Trophoblast cell (in vitro differentiated cells and primary cell): ENCODE measurements around the gene GHRH.

Experiments used
- DNase-seq, 2 donors: peaks; one replicate each; pipeline ENCODE4 v3.0.0-alpha.2; 2016
- H2AFZ ChIP-seq: 2 replicates; pipeline ENCODE4 v1.6.1; 2013; ENCODE audit warnings: low read length, moderate library complexity, mild to moderate bottlenecking; ENCODE audit not compliant: insufficient read depth, poor library complexity
- H2AK5ac ChIP-seq: 2 replicates; pipeline ENCODE4 v1.6.1; 2013; ENCODE audit warnings: mild to moderate bottlenecking, low read length
- H2BK120ac ChIP-seq: 2 replicates; pipeline ENCODE4 v1.6.1; 2013; ENCODE audit warnings: low read length, mild to moderate bottlenecking, moderate library complexity; ENCODE audit not compliant: insufficient read depth, poor library complexity
- H2BK12ac ChIP-seq: 2 replicates; pipeline ENCODE4 v1.6.1; 2013; ENCODE audit warnings: mild to moderate bottlenecking, low read length, moderate library complexity
- H2BK5ac ChIP-seq: 2 replicates; pipeline ENCODE4 v1.6.1; 2013; ENCODE audit warnings: low read length, low read depth, moderate library complexity, mild to moderate bottlenecking; ENCODE audit not compliant: poor library complexity
- H3K14ac ChIP-seq: 2 replicates; pipeline ENCODE4 v1.6.1; 2013; ENCODE audit warnings: mild to moderate bottlenecking, low read length
- H3K18ac ChIP-seq: 2 replicates; pipeline ENCODE4 v1.6.1; 2013; ENCODE audit warnings: mild to moderate bottlenecking, low read length
- H3K23ac ChIP-seq: 2 replicates; pipeline ENCODE4 v1.6.1; 2013; ENCODE audit warnings: low read length
- H3K27ac ChIP-seq: 2 replicates; pipeline ENCODE4 v1.5.1; 2013; ENCODE audit warnings: low read depth, mild to moderate bottlenecking, inconsistent platforms, low read length, moderate library complexity
- H3K27me3 ChIP-seq: 2 replicates; pipeline ENCODE4 v1.6.1; 2013; ENCODE audit warnings: inconsistent platforms, mild to moderate bottlenecking, low read length, moderate library complexity; ENCODE audit not compliant: insufficient read depth
- H3K36me3 ChIP-seq, 2 experiments: 1 replicate in 1 of 2; 2 replicates in 1 of 2; pipeline ENCODE4 v1.6.1; 2013; ENCODE audit warnings: low read length in 2 of 2, mild to moderate bottlenecking in 2 of 2, moderate library complexity in 1 of 2; ENCODE audit not compliant: insufficient read depth in 2 of 2, control insufficient read depth in 1 of 2
- H3K4ac ChIP-seq: 2 replicates; pipeline ENCODE4 v1.6.1; 2013; ENCODE audit warnings: low read depth, mild to moderate bottlenecking, low read length, moderate library complexity
- H3K4me1 ChIP-seq, 2 experiments: 1 replicate in 1 of 2; 2 replicates in 1 of 2; pipeline ENCODE4 v1.6.1; 2013; ENCODE audit warnings: low read length in 2 of 2, mild to moderate bottlenecking in 2 of 2, moderate library complexity in 1 of 2; ENCODE audit not compliant: insufficient read depth in 2 of 2, control insufficient read depth in 1 of 2
- H3K4me2 ChIP-seq: 2 replicates; pipeline ENCODE4 v1.6.1; 2013; ENCODE audit warnings: inconsistent platforms, mild to moderate bottlenecking, low read length, moderate library complexity
- H3K4me3 ChIP-seq: 2 replicates; pipeline ENCODE4 v1.5.1; 2013; ENCODE audit warnings: mild to moderate bottlenecking, low read depth, low read length, inconsistent platforms
- H3K79me1 ChIP-seq: one replicate; pipeline ENCODE4 v1.6.1; 2013; ENCODE audit warnings: low read length
- H3K79me2 ChIP-seq: 2 replicates; pipeline ENCODE4 v1.6.1; 2013; ENCODE audit warnings: low read length, mild to moderate bottlenecking; ENCODE audit not compliant: control insufficient read depth, insufficient read depth, poor library complexity
- H3K9ac ChIP-seq: 2 replicates; pipeline ENCODE4 v1.6.1; 2013; ENCODE audit warnings: mild to moderate bottlenecking, low read length
- H3K9me3 ChIP-seq: 2 replicates; pipeline ENCODE4 v1.6.1; 2013; ENCODE audit warnings: low read depth, mild to moderate bottlenecking, control low read depth, inconsistent platforms, low read length; ENCODE audit not compliant: insufficient read depth
- H4K12ac ChIP-seq: 2 replicates; pipeline ENCODE4 v1.6.1; 2013; ENCODE audit warnings: low read depth, mild to moderate bottlenecking, low read length, moderate library complexity
- H4K8ac ChIP-seq: 2 replicates; pipeline ENCODE4 v1.6.1; 2013; ENCODE audit warnings: low read depth, mild to moderate bottlenecking, low read length, moderate library complexity
- H4K91ac ChIP-seq: one replicate; pipeline ENCODE4 v1.6.1; 2013; ENCODE audit warnings: low read depth, mild to moderate bottlenecking, low read length, moderate library complexity
- WGBS: extraction: QIAGEN DNeasy Blood & Tissue Kit; methylation state at CpG from one replicate; pipeline ENCODE4 v1.1.7; 2013; ENCODE audit warnings: missing lambda C conversion rate; ENCODE audit not compliant: insufficient read length, insufficient coverage; ENCODE audit errors: extremely low coverage; 5-methylcytosine and 5-hydroxymethylcytosine counted together

GHRH gene

GRCh38 chr20:37233548-37234253 is 27.9 kb downstream of the GHRH start:
- no CpG with 5 or more reads among the region's 10 CpGs for WGBS
- Histone ChIP-seq H2BK12ac (no peak overlapping the region), H3K79me1 (no peaks in the 10 kb centered on the region), H3K23ac (no peak overlapping the region), H3K4ac (no peak overlapping the region), H3K79me2 (no peaks in the 10 kb centered on the region), H3K4me3 (no peak overlapping the region), H3K4me1 (peaks cover 0 to 5% of the 10 kb centered on the region in 2 experiments), H3K14ac (no peak overlapping the region), H3K36me3 (peaks cover 52 to 84% of the 10 kb centered on the region in 2 experiments), H4K12ac (no peak overlapping the region), H3K4me2 (no peak overlapping the region), H3K9me3 (no peaks in the 10 kb centered on the region), H3K27ac (no peak overlapping the region), H2AFZ (no peak overlapping the region), H2BK5ac (no peak overlapping the region), H4K91ac (no peak overlapping the region), H2AK5ac (no peak overlapping the region), H3K18ac (no peak overlapping the region), H3K27me3 (no peaks in the 10 kb centered on the region), H2BK120ac (no peak overlapping the region), H4K8ac (no peak overlapping the region), H3K9ac (no peak overlapping the region)
- DNase-seq: peak; percentile 82 to 86

- H3K4me3 ChIP-seq: no peak overlapping the region
- no peak overlapping the region for H2BK5ac ChIP-seq
- no peak overlapping the region for H2BK12ac ChIP-seq
- no peaks in the 10 kb centered on the region for H3K79me1 ChIP-seq
- no peak overlapping the region for H3K4ac ChIP-seq
- peaks cover 0 to 5% of the 10 kb centered on the region in 2 experiments for H3K4me1 ChIP-seq
- no peak overlapping the region for H3K9ac ChIP-seq
- H3K36me3 ChIP-seq: peaks cover 49 to 82% of the 10 kb centered on the region in 2 experiments
- no peak overlapping the region for H4K8ac ChIP-seq
- no peak overlapping the region for H2BK120ac ChIP-seq
- H2AK5ac ChIP-seq: no peak overlapping the region
- no peak overlapping the region for H3K27ac ChIP-seq
- no peak overlapping the region for H3K14ac ChIP-seq
- no CpG with 5 or more reads among the region's 13 CpGs for WGBS
- no peaks in the 10 kb centered on the region for H3K27me3 ChIP-seq
- no peak overlapping the region for H3K4me2 ChIP-seq
- no peak for DNase-seq
- H3K23ac ChIP-seq: no peak overlapping the region
- H3K9me3 ChIP-seq: no peaks in the 10 kb centered on the region
- H3K79me2 ChIP-seq: no peaks in the 10 kb centered on the region
- no peak overlapping the region for H4K91ac ChIP-seq
- H3K18ac ChIP-seq: no peak overlapping the region
- H4K12ac ChIP-seq: no peak overlapping the region
- no peak overlapping the region for H2AFZ ChIP-seq
Observed at GRCh38 chr20:37231947-37232630, 29.5 kb downstream of the GHRH start.

GRCh38 chr20:37230200-37230599 is 31.4 kb downstream of the GHRH start:
- Histone ChIP-seq H2BK12ac (no peak overlapping the region), H4K8ac (no peak overlapping the region), H4K91ac (no peak overlapping the region), H3K4me1 (peaks cover 0 to 5% of the 10 kb centered on the region in 2 experiments), H3K9me3 (no peaks in the 10 kb centered on the region), H2BK5ac (peak overlapping the region; percentile 9), H3K18ac (no peak overlapping the region), H3K4ac (no peak overlapping the region), H3K4me2 (no peak overlapping the region), H3K27ac (no peak overlapping the region), H3K79me2 (no peaks in the 10 kb centered on the region), H4K12ac (no peak overlapping the region), H2AK5ac (no peak overlapping the region), H2AFZ (no peak overlapping the region), H3K36me3 (peaks cover 48 to 83% of the 10 kb centered on the region in 2 experiments), H3K79me1 (no peaks in the 10 kb centered on the region), H3K4me3 (no peak overlapping the region), H3K14ac (no peak overlapping the region), H3K9ac (no peak overlapping the region), H3K27me3 (no peaks in the 10 kb centered on the region), H3K23ac (no peak overlapping the region), H2BK120ac (no peak overlapping the region)
- no CpG with 5 or more reads among the region's 6 CpGs for WGBS
- DNase-seq: no peak

- no peak overlapping the region for H2BK120ac ChIP-seq
- H3K9ac ChIP-seq: no peak overlapping the region
- no peak overlapping the region for H2BK12ac ChIP-seq
- H3K23ac ChIP-seq: no peak overlapping the region
- peaks cover 0 to 5% of the 10 kb centered on the region in 2 experiments for H3K4me1 ChIP-seq
- H3K4ac ChIP-seq: no peak overlapping the region
- H4K91ac ChIP-seq: no peak overlapping the region
- no peak overlapping the region for H2AFZ ChIP-seq
- H3K27ac ChIP-seq: peak overlapping the region; percentile 37
- H3K14ac ChIP-seq: no peak overlapping the region
- no peak overlapping the region for H2AK5ac ChIP-seq
- H3K36me3 ChIP-seq: peaks cover 48 to 83% of the 10 kb centered on the region in 2 experiments
- no peak overlapping the region for H3K4me3 ChIP-seq
- H4K12ac ChIP-seq: no peak overlapping the region
- WGBS: no CpG with 5 or more reads among the region's 4 CpGs
- no peaks in the 10 kb centered on the region for H3K79me2 ChIP-seq
- no peaks in the 10 kb centered on the region for H3K27me3 ChIP-seq
- no peak overlapping the region for H3K4me2 ChIP-seq
- no peaks in the 10 kb centered on the region for H3K79me1 ChIP-seq
- H4K8ac ChIP-seq: no peak overlapping the region
- H3K18ac ChIP-seq: no peak overlapping the region
- H2BK5ac ChIP-seq: no peak overlapping the region
- no peak for DNase-seq
- no peaks in the 10 kb centered on the region for H3K9me3 ChIP-seq
Observed at GRCh38 chr20:37229357-37229756, 32.3 kb downstream of the GHRH start.
